GM12875 (cell line): ENCODE data around the gene RNF180.

Experiments used
- H3K4me3 ChIP-seq: one replicate; pipeline ENCODE4 v1.5.1; 2011; ENCODE audit warnings: low read depth, low read length, control low read depth
- TF ChIP-seq, protein P1 (sequence below): IDR thresholded peaks from 2 replicates; pipeline ENCODE4 v1.5.1; 2011; ENCODE audit warnings: low read depth, mild to moderate bottlenecking, control low read depth, inconsistent platforms, low read length, moderate library complexity, borderline replicate concordance; ENCODE audit not compliant: insufficient read depth

The RNF180 gene

DNA sequence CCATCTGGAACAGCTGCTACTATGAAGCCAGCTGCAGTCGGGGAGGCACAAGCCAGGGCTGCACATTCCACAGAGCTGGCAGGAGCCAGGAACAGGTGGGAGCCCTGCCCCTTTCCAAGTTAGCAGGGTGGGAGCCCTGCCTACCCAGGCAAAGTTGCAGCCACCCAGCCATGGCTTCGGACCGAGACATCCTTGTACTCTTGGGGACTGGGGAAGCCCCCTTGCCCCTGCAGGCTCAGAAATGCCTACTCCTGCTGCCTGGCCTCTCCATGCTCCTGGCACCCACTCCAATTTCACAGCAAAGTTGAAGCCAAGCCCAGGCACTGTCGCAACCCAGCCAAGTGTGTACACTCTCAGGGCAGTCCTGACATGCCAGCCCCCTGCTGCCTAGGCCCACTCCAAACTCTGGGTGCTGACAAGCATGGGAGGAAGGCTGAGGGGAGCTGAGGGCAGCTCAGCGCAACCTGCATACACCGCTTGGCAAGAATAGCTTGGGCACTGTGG, 165.1 kb downstream of the RNF180 start:
- no peak overlapping the region for H3K4me3 ChIP-seq
- TF ChIP-seq, protein P1, sequence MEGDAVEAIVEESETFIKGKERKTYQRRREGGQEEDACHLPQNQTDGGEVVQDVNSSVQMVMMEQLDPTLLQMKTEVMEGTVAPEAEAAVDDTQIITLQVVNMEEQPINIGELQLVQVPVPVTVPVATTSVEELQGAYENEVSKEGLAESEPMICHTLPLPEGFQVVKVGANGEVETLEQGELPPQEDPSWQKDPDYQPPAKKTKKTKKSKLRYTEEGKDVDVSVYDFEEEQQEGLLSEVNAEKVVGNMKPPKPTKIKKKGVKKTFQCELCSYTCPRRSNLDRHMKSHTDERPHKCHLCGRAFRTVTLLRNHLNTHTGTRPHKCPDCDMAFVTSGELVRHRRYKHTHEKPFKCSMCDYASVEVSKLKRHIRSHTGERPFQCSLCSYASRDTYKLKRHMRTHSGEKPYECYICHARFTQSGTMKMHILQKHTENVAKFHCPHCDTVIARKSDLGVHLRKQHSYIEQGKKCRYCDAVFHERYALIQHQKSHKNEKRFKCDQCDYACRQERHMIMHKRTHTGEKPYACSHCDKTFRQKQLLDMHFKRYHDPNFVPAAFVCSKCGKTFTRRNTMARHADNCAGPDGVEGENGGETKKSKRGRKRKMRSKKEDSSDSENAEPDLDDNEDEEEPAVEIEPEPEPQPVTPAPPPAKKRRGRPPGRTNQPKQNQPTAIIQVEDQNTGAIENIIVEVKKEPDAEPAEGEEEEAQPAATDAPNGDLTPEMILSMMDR, result no peak

DNA sequence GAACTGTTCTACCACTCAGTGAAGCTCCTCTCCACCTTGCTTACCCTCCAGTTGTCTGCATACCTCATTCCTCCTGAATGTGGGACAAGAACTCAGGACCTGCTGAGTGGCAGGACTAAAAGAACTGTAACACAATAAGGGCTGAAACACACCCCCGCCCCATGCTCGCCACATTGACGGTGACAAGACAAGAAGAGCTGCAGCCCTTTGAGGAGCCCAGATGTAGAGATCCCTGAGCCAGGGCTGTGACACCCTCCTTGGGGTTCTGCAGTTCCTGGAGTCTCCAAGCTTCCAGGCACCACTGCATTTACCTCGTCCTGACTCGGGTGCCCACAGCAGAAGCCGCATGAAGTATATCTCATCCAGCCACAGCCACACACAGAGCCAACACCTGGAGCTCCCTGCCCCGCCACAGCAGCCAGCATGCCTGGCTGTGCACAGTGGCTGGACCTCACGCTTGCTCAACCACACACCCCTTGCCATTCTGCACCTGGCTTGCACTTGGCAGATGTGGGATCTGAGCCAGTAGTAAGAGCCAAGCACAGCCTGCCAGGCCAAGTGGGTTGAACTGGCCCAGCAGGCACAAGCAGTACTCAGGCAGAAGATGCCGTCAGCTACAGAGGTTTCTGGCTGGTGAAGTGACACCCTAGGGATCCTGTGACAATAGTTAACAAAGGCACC, 166.1 kb downstream of the RNF180 start:
- no peak overlapping the region for H3K4me3 ChIP-seq
- TF ChIP-seq, protein P1, result no peak

DNA sequence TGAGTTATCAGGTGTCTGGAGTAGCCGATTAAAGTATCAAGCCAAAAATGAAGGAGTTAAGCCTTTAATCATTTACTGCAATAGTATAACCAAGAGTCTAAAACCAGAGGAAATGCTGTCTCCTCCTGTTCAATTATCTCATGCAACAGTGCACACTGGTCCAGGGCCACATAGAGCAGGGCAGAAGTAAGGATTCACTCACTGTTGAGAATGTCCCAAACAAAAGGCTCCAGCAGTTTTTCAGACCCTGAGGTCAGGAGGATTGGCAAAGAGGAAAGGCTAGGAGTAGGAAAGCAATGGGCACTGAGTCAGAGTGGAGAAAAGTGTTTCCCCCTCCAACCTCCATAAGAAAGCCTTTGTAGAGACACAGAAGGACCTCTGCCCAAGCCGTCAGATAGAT, 168.2 kb downstream of the RNF180 start:
- TF ChIP-seq, protein P1, result no peak
- H3K4me3 ChIP-seq, result no peak overlapping the region

DNA sequence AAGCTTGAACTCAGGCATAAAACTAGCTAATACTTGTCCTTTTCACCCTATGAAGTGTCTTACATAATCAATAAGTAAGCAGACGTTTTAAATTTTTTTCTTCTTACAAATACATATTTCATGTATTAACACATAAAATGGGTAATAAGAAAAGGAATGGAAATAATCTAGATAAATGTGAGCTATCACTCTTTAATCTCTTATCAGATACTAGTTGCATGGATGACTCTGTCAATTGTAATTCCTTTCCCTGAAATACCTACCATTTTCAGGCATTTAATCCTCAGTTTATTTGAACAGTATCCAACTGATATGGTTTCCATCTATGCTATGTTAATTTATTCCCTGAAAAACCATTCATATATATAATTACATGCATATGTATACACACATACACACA, 174.1 kb downstream of the RNF180 start:
- no peak overlapping the region for H3K4me3 ChIP-seq
- TF ChIP-seq, protein P1, result no peak

DNA sequence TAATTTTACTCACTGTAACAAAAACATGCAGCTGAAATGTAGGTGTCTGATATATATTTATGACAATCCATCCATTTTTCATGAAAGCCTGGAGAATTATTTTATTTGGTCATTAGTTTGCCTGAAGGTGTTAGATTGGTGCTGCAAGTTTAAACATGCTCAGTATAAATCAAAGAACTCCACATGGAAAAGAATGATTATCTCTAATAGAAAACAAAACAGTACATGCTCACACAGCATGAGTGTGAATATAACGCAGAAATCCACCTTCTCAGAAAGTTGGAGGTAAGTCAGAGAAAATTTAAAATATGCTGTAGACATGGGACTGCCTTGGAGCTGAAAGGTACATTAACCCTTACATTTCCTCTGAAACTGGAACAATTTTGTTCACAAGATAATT, 174.7 kb downstream of the RNF180 start:
- H3K4me3 ChIP-seq, result no peak overlapping the region
- TF ChIP-seq, protein P1, result no peak

DNA sequence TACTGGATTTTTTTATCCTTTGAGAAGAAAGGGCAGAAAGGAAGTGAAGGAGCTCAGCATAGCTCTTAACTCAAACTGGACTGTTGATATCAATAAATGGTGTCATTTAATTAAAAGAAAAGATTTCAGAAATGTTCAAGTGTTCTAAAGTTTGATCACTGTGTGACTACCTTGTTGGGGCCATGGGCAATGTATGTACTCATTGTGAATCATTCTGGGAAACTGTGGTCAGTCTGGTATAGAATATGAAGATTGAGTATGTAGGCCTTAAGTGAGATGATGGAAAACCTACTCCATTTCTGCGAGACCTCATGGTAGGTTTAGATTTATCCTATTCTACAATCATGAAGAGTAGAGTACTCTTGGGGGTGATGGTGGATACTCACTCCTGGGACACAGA, 175.7 kb downstream of the RNF180 start:
- TF ChIP-seq, protein P1, result no peak
- H3K4me3 ChIP-seq, result no peak overlapping the region

DNA sequence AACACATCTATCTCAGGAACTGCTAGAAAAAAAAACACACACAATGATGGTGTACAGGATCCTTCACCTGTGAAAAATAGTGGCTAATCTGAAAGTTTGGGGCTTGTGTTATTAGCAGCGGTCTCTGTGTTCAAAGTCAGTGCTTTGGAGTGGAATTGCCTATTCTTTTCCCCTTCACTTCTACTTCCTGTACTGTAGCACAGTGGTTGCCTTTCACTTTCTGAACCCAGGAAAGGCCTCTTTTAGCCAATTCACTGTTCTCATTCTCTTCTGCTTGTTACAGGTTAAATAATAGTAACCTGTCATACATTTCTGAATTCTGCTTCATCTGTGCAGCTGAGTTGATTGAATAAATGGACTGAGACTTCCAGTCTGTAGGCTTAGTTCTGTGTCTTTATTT, 178.9 kb downstream of the RNF180 start:
- TF ChIP-seq, protein P1, result no peak
- no peak overlapping the region for H3K4me3 ChIP-seq
